ENCODE results near the gene MLX. TPM values are rescaled to one million over a fixed set of nuclear protein-coding genes. Genes with fewer than 3 reads are reported as not detected.

MLX gene
- total and polyA plus RNA-seq, 10 of the 15 experiments (the other 5 are each of a cell fraction or from before 2014, with no cell fraction given) = 34.4 to 65.0 (median 44.4) TPM

DNA sequence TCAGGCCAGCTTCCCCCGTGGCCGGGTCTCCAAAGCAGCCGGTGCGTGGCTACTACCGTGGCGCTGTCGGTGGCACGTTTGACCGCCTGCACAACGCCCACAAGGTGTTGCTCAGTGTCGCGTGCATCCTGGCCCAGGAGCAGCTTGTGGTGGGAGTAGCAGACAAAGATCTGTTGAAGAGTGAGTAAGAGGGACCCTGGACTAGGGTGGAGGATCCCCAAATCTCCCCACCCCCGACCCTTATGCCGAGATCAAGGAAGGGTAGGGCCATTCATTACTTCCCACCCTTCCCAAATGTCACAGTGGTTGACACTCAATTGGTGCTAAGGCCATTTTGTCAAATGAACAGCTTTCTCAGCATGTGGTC, 3.8 kb upstream of the MLX start:
- BruUV-seq (replicated peaks) = no TSS peak
- no peak for DNase-seq (ENCODE audit: low read depth, low spot score)
- peaks cover 46% of the 10 kb centered on the region for H3K79me2 ChIP-seq (ENCODE audit: control insufficient read depth, insufficient read depth, low read length)
- intact Hi-C loops (cut with micrococcal nuclease; ENCODE audit: unreplicated experiment) (no loop called here), in situ Hi-C loops (cut with MboI) (no loop called here)
- H3K27ac ChIP-seq (ENCODE audit: control insufficient read depth, insufficient read depth) = peak overlapping the region; percentile 93
- POLR2A ChIA-PET = interaction anchor here (0.6 to 2.5 kb wide), 2 partner anchors 42 to 46 kb away, joined by 6 to 8 read pairs; partner anchors contain the start of genes RETREG3 and TUBG1
- RAD21 ChIA-PET (ENCODE audit: unreplicated experiment) = interaction anchor here (0.6 to 1.2 kb wide), 2 partner anchors 16 to 149 kb away, joined by 3 read pairs; no protein-coding TSS in a partner anchor
- peak overlapping the region; percentile 100 for H3K4me2 ChIP-seq (ENCODE audit: control insufficient read depth, insufficient read depth)
- H3K9ac ChIP-seq (ENCODE audit: control insufficient read depth, insufficient read depth, low read length) = peak overlapping the region; percentile 98
- H3K9me3 ChIP-seq (replicated peaks; ENCODE audit: control insufficient read depth, insufficient read depth, low read length) = no peaks in the 10 kb centered on the region
- H4K20me1 ChIP-seq (ENCODE audit: control insufficient read depth, insufficient read depth) = no peaks in the 10 kb centered on the region
- H3K27me3 ChIP-seq (replicated peaks in 1 of 2; ENCODE audit: control insufficient read depth in 2 of 2, insufficient read depth in 2 of 2, low read length in 1 of 2) = no peaks in the 10 kb centered on the region
- peaks cover 21% of the 10 kb centered on the region for H3K4me1 ChIP-seq (ENCODE audit: control insufficient read depth, insufficient read depth, low read length)
- no peak overlapping the region for H2AFZ ChIP-seq (ENCODE audit: control insufficient read depth, low read depth, low read length)
- SMC1A ChIA-PET (ENCODE audit: uncharacterized antibody, unreplicated experiment) = interaction anchor here (0.6 kb wide), 1 partner anchor 450 kb away, joined by 3 read pairs; no protein-coding TSS in a partner anchor
- 1% methylated on average over 14 of the region's 14 CpGs for WGBS (ENCODE audit: insufficient coverage, insufficient replicate concordance, low lambda C conversion rate, missing lambda C conversion rate)
- no peak for ATAC-seq
- peaks cover 12 to 19% of the 10 kb centered on the region in 2 experiments; a peak in 3 of 4 replicates for H3K36me3 ChIP-seq (ENCODE audit: control insufficient read depth in 2 of 2, insufficient read depth in 2 of 2, low read length in 1 of 2)
- peak overlapping the region; percentile 76 for H3K4me3 ChIP-seq
- FAIRE-seq = peak; percentile 65
- CTCF ChIA-PET = interaction anchor here (0.7 to 1.4 kb wide), 5 partner anchors 14 to 444 kb away, joined by 3 to 6 read pairs (median 4); partner anchors contain the start of gene PSMC3IP
- TF ChIP-seq, protein P1, sequence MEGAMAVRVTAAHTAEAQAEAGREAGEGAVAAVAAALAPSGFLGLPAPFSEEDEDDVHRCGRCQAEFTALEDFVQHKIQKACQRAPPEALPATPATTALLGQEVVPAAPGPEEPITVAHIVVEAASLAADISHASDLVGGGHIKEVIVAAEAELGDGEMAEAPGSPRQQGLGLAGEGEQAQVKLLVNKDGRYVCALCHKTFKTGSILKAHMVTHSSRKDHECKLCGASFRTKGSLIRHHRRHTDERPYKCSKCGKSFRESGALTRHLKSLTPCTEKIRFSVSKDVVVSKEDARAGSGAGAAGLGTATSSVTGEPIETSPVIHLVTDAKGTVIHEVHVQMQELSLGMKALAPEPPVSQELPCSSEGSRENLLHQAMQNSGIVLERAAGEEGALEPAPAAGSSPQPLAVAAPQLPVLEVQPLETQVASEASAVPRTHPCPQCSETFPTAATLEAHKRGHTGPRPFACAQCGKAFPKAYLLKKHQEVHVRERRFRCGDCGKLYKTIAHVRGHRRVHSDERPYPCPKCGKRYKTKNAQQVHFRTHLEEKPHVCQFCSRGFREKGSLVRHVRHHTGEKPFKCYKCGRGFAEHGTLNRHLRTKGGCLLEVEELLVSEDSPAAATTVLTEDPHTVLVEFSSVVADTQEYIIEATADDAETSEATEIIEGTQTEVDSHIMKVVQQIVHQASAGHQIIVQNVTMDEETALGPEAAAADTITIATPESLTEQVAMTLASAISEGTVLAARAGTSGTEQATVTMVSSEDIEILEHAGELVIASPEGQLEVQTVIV (IDR thresholded peaks at IDR 0.05; ENCODE audit: borderline replicate concordance, partially characterized antibody) = no peak
- TF ChIP-seq PAX5 (IDR thresholded peaks at IDR 0.05; ENCODE audit: borderline replicate concordance, low read depth, low read length) (peak; percentile 52; the same call in 1 of the 2 replicates), JUND (IDR thresholded peaks at IDR 0.05; ENCODE audit: low read depth, low read length) (no peak), CREB1 (IDR thresholded peaks at IDR 0.05; ENCODE audit: low read depth) (no peak), ZNF622 (IDR thresholded peaks at IDR 0.05) (no peak), HDAC2 (IDR thresholded peaks at IDR 0.05) (no peak), SIN3A (IDR thresholded peaks at IDR 0.05; ENCODE audit: low read depth, low read length) (peak; percentile 52; the same call in 1 of the 2 replicates), RELA (IDR thresholded peaks at IDR 0.05; ENCODE audit: borderline replicate concordance, partially characterized antibody) (no peak), BHLHE40 (IDR thresholded peaks at IDR 0.05; ENCODE audit: borderline replicate concordance in 1 of 2, low read depth in 2 of 2, low read length in 1 of 2) (peak; percentile 89 to 91), RCOR1 (conservative IDR thresholded peaks at IDR 0.05; ENCODE audit: low read depth, low read length) (no peak), RUNX3 (IDR thresholded peaks at IDR 0.05; ENCODE audit: low read length) (peak; percentile 52), RB1 (IDR thresholded peaks at IDR 0.05; ENCODE audit: borderline replicate concordance) (no peak), NFYA (IDR thresholded peaks at IDR 0.05; ENCODE audit: borderline replicate concordance, low read depth, low read length) (no peak), SREBF1 (IDR thresholded peaks at IDR 0.05; ENCODE audit: low read length) (no peak), MYC (IDR thresholded peaks at IDR 0.05; ENCODE audit: insufficient read depth, insufficient read length, insufficient replicate concordance, low read length, severe bottlenecking) (no peak), ZNF217 (IDR thresholded peaks at IDR 0.05) (no peak)
- TF ChIP-seq, protein P2, sequence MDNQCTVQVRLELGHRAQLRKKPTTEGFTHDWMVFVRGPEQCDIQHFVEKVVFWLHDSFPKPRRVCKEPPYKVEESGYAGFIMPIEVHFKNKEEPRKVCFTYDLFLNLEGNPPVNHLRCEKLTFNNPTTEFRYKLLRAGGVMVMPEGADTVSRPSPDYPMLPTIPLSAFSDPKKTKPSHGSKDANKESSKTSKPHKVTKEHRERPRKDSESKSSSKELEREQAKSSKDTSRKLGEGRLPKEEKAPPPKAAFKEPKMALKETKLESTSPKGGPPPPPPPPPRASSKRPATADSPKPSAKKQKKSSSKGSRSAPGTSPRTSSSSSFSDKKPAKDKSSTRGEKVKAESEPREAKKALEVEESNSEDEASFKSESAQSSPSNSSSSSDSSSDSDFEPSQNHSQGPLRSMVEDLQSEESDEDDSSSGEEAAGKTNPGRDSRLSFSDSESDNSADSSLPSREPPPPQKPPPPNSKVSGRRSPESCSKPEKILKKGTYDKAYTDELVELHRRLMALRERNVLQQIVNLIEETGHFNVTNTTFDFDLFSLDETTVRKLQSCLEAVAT (IDR thresholded peaks at IDR 0.05) = no peak
- TF ChIP-seq, protein P3, sequence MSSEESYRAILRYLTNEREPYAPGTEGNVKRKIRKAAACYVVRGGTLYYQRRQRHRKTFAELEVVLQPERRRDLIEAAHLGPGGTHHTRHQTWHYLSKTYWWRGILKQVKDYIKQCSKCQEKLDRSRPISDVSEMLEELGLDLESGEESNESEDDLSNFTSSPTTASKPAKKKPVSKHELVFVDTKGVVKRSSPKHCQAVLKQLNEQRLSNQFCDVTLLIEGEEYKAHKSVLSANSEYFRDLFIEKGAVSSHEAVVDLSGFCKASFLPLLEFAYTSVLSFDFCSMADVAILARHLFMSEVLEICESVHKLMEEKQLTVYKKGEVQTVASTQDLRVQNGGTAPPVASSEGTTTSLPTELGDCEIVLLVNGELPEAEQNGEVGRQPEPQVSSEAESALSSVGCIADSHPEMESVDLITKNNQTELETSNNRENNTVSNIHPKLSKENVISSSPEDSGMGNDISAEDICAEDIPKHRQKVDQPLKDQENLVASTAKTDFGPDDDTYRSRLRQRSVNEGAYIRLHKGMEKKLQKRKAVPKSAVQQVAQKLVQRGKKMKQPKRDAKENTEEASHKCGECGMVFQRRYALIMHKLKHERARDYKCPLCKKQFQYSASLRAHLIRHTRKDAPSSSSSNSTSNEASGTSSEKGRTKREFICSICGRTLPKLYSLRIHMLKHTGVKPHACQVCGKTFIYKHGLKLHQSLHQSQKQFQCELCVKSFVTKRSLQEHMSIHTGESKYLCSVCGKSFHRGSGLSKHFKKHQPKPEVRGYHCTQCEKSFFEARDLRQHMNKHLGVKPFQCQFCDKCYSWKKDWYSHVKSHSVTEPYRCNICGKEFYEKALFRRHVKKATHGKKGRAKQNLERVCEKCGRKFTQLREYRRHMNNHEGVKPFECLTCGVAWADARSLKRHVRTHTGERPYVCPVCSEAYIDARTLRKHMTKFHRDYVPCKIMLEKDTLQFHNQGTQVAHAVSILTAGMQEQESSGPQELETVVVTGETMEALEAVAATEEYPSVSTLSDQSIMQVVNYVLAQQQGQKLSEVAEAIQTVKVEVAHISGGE (CRISPR knock-in tag; IDR thresholded peaks at IDR 0.05) = no peak
